GM18508 (cell line): ENCODE data around the gene WRAP73.

ENCODE experiments used
- ATAC-seq: cut with Tn5 transposase; IDR thresholded peaks from one replicate; pipeline ENCODE4 v1.9.1; 2021; ENCODE audit warnings: moderate number of reproducible peaks; ENCODE audit not compliant: insufficient read depth, unreplicated experiment

WRAP73 gene

GRCh38 chr1:3618881-3619671 lies 30.8 kb downstream of the WRAP73 start:
- ATAC-seq = no peak

DNA sequence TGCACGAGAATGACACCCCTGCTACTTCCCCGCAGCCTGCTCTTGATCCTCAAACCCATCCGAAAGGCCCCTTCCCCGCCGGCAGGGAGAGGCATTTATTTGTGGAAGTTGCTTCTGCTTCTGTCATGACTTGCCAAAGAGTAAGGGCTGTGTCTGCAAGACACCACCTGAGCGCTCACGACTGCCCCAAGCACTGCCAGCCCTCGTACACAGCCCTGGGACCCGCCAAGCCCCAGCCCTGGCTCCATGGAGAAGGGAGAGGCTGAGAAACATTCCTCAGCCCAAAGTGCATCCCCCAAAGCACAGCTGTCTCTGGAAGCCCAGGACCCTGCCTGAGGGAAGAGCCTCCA lies 31.4 kb downstream of the WRAP73 start:
- ATAC-seq = no peak

- ATAC-seq = no peak
Observed at GRCh38 chr1:3617806-3618345, 32.0 kb downstream of the WRAP73 start.

DNA sequence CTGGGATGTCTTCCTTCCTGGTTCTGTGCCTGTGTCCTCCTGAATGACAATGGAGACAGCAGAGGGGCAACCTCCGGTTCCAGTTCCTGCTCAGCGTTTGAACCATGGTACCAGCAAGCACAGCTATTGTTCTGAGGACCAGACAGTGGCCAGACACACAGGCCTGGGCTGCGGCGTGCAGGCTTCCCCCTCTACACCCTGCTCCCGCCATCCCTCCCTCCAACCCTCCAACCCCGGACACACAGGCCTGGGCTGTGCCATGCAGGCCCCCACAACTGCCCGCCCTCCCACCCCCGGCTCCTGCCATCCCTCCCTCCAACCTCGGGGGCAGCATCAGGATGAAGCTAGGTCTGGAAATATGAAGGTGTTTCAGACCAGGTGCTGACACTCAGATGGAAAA lies 33.0 kb downstream of the WRAP73 start:
- no peak for ATAC-seq

- ATAC-seq = no peak
Observed at GRCh38 chr1:3614755-3615742, 34.9 kb downstream of the WRAP73 start.

DNA sequence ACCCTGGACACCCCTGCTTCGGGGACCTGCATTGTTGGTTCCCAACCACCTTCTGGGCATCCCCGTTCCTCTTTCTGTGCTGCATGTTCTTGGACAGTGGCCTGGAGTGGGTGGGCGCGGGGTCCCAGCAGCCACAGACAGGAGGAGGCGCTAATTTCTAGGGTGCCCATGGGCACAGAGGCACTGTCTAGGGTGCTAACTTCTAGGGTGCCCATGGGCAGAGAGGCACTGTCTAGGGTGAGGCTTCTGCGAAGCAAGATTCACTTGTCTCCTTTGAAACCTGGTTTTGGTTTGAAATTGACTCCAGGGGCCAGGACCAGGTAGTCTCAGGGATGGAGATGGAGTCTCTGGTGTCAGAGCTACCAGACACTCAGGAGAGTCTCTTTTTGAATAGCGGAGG lies 37.8 kb downstream of the WRAP73 start:
- no peak for ATAC-seq

- no peak for ATAC-seq
Observed at GRCh38 chr1:3611170-3612019, 38.5 kb downstream of the WRAP73 start, which contains the start of gene MEGF6. Gene MEGF6, minus strand, starts transcription at chr1:3611508. Its CDS starts 240 bp downstream, at chr1:3611268.

DNA sequence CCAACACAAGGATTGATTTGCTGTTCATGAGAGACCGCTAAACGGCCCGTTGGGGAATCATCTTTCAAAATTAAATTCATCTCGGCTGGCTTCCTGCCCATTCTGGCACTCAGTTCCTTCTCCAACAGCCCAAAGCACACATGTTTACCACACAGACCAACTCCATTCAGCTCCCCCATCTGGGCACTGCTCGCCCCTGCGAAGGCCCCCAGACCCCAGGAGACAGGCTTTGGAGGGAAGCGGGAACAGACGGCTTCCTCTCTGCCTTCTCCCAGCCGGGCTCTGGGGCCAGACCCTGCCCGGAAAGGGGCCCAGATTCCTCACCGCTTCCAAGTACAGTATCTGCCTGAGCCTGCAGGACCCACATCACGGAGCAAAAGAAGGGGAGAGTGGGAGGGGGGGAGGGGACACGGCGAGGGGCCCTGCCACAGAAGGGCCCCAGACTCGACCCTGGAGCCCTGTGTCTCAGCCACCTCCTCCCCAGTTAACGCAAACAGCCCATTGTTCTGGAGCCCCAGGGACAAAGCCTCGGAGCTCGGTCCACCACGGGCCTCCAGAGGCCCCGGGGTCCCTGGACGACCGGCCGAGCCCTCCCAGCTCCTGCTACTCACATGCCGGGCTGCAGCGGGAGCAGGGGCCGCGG lies 39.3 kb downstream of the WRAP73 start:
- ATAC-seq = no peak

- ATAC-seq = no peak
Observed at GRCh38 chr1:3609769-3610526, 40.0 kb downstream of the WRAP73 start.

- no peak for ATAC-seq
Observed at GRCh38 chr1:3609016-3609768, 40.7 kb downstream of the WRAP73 start.

DNA sequence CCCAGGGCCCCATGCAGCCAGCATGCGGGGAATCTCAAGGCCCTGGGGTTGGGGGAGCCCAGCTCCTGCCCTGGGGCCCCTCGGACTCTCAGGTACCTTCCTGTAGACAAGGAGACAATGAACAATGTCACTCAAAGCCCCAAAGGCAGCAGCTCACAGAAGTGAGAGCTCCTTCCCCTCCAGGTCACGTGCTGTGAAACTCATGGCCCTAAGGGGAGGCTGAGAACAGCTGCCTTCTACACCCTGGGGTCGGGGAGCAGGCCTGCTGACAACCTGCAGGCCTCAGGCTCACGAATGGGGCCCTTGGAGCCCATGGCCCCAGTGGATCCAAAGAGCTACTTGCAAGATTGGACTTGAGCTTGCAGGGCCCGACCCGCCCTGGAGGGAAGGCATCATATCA lies 41.7 kb downstream of the WRAP73 start:
- ATAC-seq = no peak

DNA sequence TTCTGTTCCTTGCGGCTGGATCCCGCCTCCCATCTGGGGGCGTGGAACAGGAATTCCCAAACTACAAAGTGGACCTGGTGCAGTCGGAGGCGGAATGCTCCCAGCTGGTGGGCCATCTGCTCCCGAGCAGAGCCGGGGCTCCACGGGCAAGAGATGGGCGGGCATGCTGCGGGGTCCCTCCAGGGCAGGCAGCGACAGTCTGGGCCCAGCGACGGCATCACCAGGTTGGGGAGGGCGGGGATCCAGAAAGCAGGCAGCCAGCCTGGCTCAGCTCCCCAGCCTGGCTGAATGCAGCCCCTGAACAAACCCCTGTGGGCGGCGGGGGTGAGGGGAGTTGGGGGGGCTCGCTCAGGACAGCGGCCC lies 42.2 kb downstream of the WRAP73 start:
- no peak for ATAC-seq

DNA sequence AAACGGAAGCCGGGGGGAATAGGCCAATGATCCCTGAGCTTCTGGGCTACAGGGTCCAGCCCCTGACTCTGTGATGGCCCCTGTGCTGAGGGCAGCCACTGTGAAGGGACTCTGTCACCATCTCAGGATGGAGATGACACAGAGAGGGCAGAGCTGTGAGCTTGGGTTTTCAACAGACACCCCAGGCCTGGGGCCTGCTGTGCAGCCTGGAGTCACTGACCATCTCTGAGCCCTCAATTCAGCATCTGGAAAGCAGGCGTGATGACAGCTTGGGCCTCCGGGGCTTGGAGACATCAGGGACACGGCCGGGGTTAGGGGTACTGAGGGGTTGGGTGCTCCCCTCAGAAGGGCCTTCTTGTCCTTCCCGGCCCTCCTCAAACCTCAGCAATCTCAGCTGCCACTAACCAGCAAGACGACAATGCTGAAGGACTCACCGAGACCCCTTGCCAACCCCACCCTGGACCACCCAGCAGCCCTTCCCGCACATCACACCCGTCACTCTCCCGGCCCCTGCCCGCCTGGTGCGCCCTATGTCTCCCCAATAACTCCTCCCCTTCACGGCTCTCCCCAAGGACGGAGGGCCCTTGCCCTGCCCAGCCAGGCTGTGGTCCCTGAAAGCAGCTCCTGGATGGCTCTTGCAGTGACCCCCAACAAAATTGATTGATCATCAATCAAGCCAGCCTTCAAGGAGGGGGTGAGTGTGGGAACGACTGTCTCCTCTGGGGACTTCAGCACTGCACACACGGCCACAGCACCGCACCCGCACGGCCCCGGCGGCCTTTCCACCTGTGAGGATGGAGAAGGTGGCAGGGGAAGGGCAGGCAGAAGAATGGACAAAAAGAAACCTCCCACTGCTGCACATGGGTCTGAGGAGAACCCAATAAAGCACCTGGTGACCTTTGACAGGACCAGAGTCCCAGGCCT lies 42.9 kb downstream of the WRAP73 start:
- no peak for ATAC-seq

- no peak for ATAC-seq
Observed at GRCh38 chr1:3604997-3605823, 44.7 kb downstream of the WRAP73 start.

DNA sequence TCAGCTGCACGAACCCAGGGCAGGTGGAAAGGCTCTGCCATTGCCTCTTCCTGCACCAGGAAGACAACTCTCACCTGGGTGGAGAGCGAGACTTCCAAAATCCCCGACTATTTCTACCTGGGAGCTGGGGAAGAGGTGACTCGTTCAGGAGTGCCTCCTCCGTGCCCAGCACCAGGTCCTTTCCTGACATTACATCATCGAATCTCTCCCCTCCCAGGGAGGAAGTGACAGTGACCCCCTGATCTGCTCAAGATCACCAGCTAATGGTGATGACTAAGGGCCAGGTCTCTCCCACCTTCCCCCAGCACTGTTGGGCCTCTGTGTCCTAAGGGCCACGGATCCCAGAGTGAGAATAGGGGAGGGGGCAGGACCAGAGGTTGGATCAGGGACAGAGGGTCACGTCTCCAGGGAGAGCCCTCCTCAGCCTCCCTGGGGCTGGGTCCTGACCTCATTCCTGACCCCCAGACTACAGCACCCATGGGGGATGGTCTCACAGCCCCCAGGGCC lies 45.4 kb downstream of the WRAP73 start:
- no peak for ATAC-seq
